ENCODE measurements around the gene DHRS12.

Gene DHRS12

DNA sequence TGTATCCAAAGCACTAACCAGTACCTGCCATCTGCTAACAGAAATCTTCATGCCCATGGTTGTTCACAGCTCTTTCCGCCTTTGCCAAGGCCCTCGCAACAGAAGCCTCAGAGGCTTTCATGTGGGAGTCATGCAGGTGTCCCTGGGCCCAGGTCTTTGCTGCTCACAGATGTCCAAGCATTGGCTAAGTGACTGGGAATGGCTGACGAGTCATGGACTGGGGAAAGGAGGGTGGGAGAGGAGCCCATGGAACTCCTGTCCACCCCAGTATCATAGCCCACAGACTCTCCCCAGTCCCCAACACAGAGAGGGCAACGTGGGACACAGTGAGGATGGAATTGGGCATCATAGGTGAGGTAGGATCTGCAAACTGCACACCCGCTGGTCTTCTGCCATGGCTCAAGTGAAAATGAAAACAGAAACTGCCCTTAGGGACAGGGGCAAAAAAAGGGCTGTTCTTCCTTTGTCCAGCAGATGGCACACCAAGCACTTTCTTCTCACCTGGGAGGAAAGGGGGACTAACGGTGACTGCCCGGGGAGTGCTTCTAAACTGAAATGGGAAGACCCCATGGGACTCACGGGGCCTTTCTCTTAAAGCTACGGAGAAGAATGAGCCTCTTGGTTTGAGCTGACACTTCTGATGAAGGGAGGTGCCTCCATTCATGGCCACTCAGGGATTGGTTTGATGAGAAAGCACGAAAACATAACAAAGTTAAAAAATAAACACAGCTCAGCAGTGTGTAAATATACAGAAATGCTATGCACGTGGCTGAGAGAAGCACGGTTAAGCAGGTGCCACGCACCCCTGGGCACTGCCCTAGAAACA lies 11.1 kb upstream of the DHRS12 start:
- Histone ChIP-seq H3K27ac (ENCODE audit: low read depth, low read length, poor library complexity, severe bottlenecking) (peak overlapping the region; percentile 65), H3K27me3 (ENCODE audit: insufficient read depth, low read length) (no peaks in the 10 kb centered on the region), H3K79me2 (ENCODE audit: insufficient read depth, low read length) (no peaks in the 10 kb centered on the region), H2AFZ (ENCODE audit: low read length) (peak overlapping the region; percentile 49; the same call in 1 of the 2 replicates), H3K9me2 (ENCODE audit: low read depth, low read length) (no peaks in the 10 kb centered on the region), H3K9me3 (ENCODE audit: low read length) (no peaks in the 10 kb centered on the region), H3K36me3 (ENCODE audit: insufficient read depth, low read length) (no peaks in the 10 kb centered on the region), H3F3A (ENCODE audit: insufficient read depth, low read length) (no peaks in the 10 kb centered on the region), H3K4me2 (ENCODE audit: low read length) (peak overlapping the region; percentile 62), H4K20me1 (ENCODE audit: insufficient read depth, low read length) (no peaks in the 10 kb centered on the region), H3K4me3 (ENCODE audit: low read depth, low read length, poor library complexity, severe bottlenecking) (peak overlapping the region; percentile 32), H3K4me1 (ENCODE audit: insufficient read depth, low read length, severe bottlenecking) (peaks cover 69% of the 10 kb centered on the region), H3K9ac (ENCODE audit: low read length) (peak overlapping the region; percentile 43; the same call in 1 of the 2 replicates)
- TF ChIP-seq EZH2 (IDR thresholded peaks at IDR 0.05; ENCODE audit: borderline replicate concordance, low read length) (no peak), CTCF (IDR thresholded peaks at IDR 0.05; ENCODE audit: low read length) (peak; percentile 91)

DNA sequence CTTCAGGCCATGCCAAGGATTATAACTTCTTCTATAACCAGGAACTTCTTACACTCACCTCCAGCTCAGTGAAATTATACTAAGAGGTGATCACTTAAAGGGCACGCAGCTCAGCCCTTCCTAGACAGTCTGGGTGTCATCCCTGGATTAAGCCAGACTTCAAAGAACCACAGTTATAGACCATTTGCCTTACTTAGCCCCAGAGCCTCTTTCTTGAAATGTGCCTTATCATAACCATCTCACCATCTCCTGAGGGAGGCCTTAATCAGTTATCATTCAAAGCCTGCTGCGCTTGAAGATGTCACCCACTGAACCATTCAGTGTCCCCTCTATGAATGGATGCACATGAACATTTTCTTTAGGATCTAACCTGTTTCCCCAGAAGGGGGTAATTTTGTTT lies 10.1 kb upstream of the DHRS12 start:
- peaks cover 59% of the 10 kb centered on the region for H3K4me1 ChIP-seq (ENCODE audit: insufficient read depth, low read length, severe bottlenecking)
- H3K9ac ChIP-seq (ENCODE audit: low read length) = no peak overlapping the region; the same call in 1 of the 2 replicates
- H3F3A ChIP-seq (ENCODE audit: insufficient read depth, low read length) = no peaks in the 10 kb centered on the region
- peak overlapping the region; percentile 57 for H3K27ac ChIP-seq (ENCODE audit: low read depth, low read length, poor library complexity, severe bottlenecking)
- H3K79me2 ChIP-seq (ENCODE audit: insufficient read depth, low read length) = no peaks in the 10 kb centered on the region
- no peak overlapping the region for H3K4me3 ChIP-seq (ENCODE audit: low read depth, low read length, poor library complexity, severe bottlenecking)
- H4K20me1 ChIP-seq (ENCODE audit: insufficient read depth, low read length) = no peaks in the 10 kb centered on the region
- no peak for TF ChIP-seq CTCF (IDR thresholded peaks at IDR 0.05; ENCODE audit: low read length)
- TF ChIP-seq EZH2 (IDR thresholded peaks at IDR 0.05; ENCODE audit: borderline replicate concordance, low read length) = no peak
- H3K9me2 ChIP-seq (ENCODE audit: low read depth, low read length) = no peaks in the 10 kb centered on the region
- no peaks in the 10 kb centered on the region for H3K9me3 ChIP-seq (ENCODE audit: low read length)
- no peaks in the 10 kb centered on the region for H3K27me3 ChIP-seq (ENCODE audit: insufficient read depth, low read length)
- H3K4me2 ChIP-seq (ENCODE audit: low read length) = no peak overlapping the region
- H2AFZ ChIP-seq (ENCODE audit: low read length) = no peak overlapping the region
- H3K36me3 ChIP-seq (ENCODE audit: insufficient read depth, low read length) = no peaks in the 10 kb centered on the region

DNA sequence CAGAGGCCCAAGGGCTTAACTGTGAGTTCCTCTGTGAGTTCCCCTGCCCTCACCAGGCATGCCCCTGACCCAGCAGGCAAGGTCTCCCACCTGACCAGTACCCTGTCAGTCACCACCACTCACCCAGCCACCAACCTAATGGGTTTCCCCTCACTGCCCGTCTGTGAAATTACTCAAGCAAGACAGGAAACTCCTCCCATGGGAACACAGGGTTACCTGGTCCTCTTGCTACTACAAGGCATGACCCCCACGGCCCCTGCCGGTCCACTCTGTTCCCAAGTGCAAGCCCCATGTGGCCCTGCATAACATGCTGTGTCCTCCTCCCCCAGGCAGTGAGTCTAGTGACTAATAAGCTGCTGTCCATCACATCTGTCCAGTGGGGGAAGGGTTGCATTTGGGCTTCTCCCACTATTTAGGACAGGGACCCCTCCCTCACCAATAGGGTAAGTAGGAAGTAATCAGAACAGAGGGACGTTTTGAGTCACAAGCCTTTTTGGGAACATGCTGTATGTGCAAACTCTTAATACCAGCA lies 8.0 kb upstream of the DHRS12 start:
- peaks cover 59% of the 10 kb centered on the region for H3K4me1 ChIP-seq (ENCODE audit: insufficient read depth, low read length, severe bottlenecking)

More for the DNA sequence above, 8.0 kb upstream of the DHRS12 start:
- H3K27me3 ChIP-seq (ENCODE audit: insufficient read depth, low read length) = no peaks in the 10 kb centered on the region
- H3K4me3 ChIP-seq (ENCODE audit: low read depth, low read length, poor library complexity, severe bottlenecking) = no peak overlapping the region
- H4K20me1 ChIP-seq (ENCODE audit: insufficient read depth, low read length) = no peaks in the 10 kb centered on the region
- no peaks in the 10 kb centered on the region for H3K79me2 ChIP-seq (ENCODE audit: insufficient read depth, low read length)
- no peak overlapping the region; the same call in 1 of the 2 replicates for H3K4me2 ChIP-seq (ENCODE audit: low read length)
- H3K9me2 ChIP-seq (ENCODE audit: low read depth, low read length) = no peaks in the 10 kb centered on the region
- no peak for TF ChIP-seq CTCF (IDR thresholded peaks at IDR 0.05; ENCODE audit: low read length)
- TF ChIP-seq EZH2 (IDR thresholded peaks at IDR 0.05; ENCODE audit: borderline replicate concordance, low read length) = no peak
- H3K9me3 ChIP-seq (ENCODE audit: low read length) = no peaks in the 10 kb centered on the region
- peak overlapping the region; percentile 57 for H3K27ac ChIP-seq (ENCODE audit: low read depth, low read length, poor library complexity, severe bottlenecking)
- no peak overlapping the region for H2AFZ ChIP-seq (ENCODE audit: low read length)
- no peaks in the 10 kb centered on the region for H3F3A ChIP-seq (ENCODE audit: insufficient read depth, low read length)
- H3K36me3 ChIP-seq (ENCODE audit: insufficient read depth, low read length) = no peaks in the 10 kb centered on the region
- H3K9ac ChIP-seq (ENCODE audit: low read length) = no peak overlapping the region

Data from OCI-LY1 (cell line).